ENCODE measurements around the gene TUT4.

TUT4 gene

GRCh38 chr1:52595061-52595460 lies 42.2 kb upstream of the TUT4 start:
- no peaks in the 10 kb centered on the region for H3K36me3 ChIP-seq (replicated peaks; ENCODE audit: low read depth, low read length)
- H3K9ac ChIP-seq (ENCODE audit: low read length) = no peak overlapping the region
- H3K4me3 ChIP-seq (ENCODE audit: low read length) = no peak overlapping the region
- H3K27me3 ChIP-seq (ENCODE audit: low read depth, low read length) = no peaks in the 10 kb centered on the region
- no peaks in the 10 kb centered on the region for H4K20me1 ChIP-seq (ENCODE audit: insufficient read depth, low read length)
- no peak overlapping the region for H3K4me2 ChIP-seq (ENCODE audit: low read length)
- H3K27ac ChIP-seq (ENCODE audit: low read length) = no peak overlapping the region
- no peak for TF ChIP-seq CTCF (IDR thresholded peaks at IDR 0.05; ENCODE audit: low read depth, low read length)
- H2AFZ ChIP-seq (ENCODE audit: low read depth, low read length) = no peak overlapping the region
- no peaks in the 10 kb centered on the region for H3K79me2 ChIP-seq (ENCODE audit: low read length)
- no peaks in the 10 kb centered on the region for H3K9me3 ChIP-seq (ENCODE audit: insufficient read depth, low read length)
- H3K4me1 ChIP-seq (ENCODE audit: low read length) = peaks cover 28% of the 10 kb centered on the region

- no peaks in the 10 kb centered on the region for H4K20me1 ChIP-seq (ENCODE audit: insufficient read depth, low read length)
- H3K36me3 ChIP-seq (replicated peaks; ENCODE audit: low read depth, low read length) = no peaks in the 10 kb centered on the region
- H3K79me2 ChIP-seq (ENCODE audit: low read length) = no peaks in the 10 kb centered on the region
- H3K27ac ChIP-seq (ENCODE audit: low read length) = peak overlapping the region; percentile 80
- H3K9ac ChIP-seq (ENCODE audit: low read length) = peak overlapping the region; percentile 26; the same call in 1 of the 2 replicates
- peaks cover 39% of the 10 kb centered on the region for H3K4me1 ChIP-seq (ENCODE audit: low read length)
- H3K4me3 ChIP-seq (ENCODE audit: low read length) = peak overlapping the region; percentile 16
- no peaks in the 10 kb centered on the region for H3K27me3 ChIP-seq (ENCODE audit: low read depth, low read length)
- no peak for TF ChIP-seq EZH2phosphoT487 (IDR thresholded peaks at IDR 0.05; ENCODE audit: low read depth)
- H3K9me3 ChIP-seq (ENCODE audit: insufficient read depth, low read length) = no peaks in the 10 kb centered on the region
- peak overlapping the region; percentile 69 for H3K4me2 ChIP-seq (ENCODE audit: low read length)
- H2AFZ ChIP-seq (ENCODE audit: low read depth, low read length) = no peak overlapping the region
Observed at GRCh38 chr1:52593495-52593894, 40.6 kb upstream of the TUT4 start.

- no peaks in the 10 kb centered on the region for H3K27me3 ChIP-seq (ENCODE audit: low read depth, low read length)
- no peaks in the 10 kb centered on the region for H3K36me3 ChIP-seq (replicated peaks; ENCODE audit: low read depth, low read length)
- H3K9ac ChIP-seq (ENCODE audit: low read length) = peak overlapping the region; percentile 26
- peak overlapping the region; percentile 80 for H3K27ac ChIP-seq (ENCODE audit: low read length)
- H4K20me1 ChIP-seq (ENCODE audit: insufficient read depth, low read length) = no peaks in the 10 kb centered on the region
- peaks cover 45% of the 10 kb centered on the region for H3K4me1 ChIP-seq (ENCODE audit: low read length)
- TF ChIP-seq EZH2phosphoT487 (IDR thresholded peaks at IDR 0.05; ENCODE audit: low read depth) = no peak
- no peak for TF ChIP-seq CTCF (IDR thresholded peaks at IDR 0.05; ENCODE audit: low read depth, low read length)
- H3K4me2 ChIP-seq (ENCODE audit: low read length) = peak overlapping the region; percentile 69
- H3K4me3 ChIP-seq (ENCODE audit: low read length) = peak overlapping the region; percentile 16
- H3K9me3 ChIP-seq (ENCODE audit: insufficient read depth, low read length) = no peaks in the 10 kb centered on the region
- H3K79me2 ChIP-seq (ENCODE audit: low read length) = no peaks in the 10 kb centered on the region
- peak overlapping the region; percentile 61 for H2AFZ ChIP-seq (ENCODE audit: low read depth, low read length)
Observed at GRCh38 chr1:52592637-52593323, 39.9 kb upstream of the TUT4 start.

- Histone ChIP-seq H3K4me1 (ENCODE audit: low read length) (peaks cover 45% of the 10 kb centered on the region), H3K79me2 (ENCODE audit: low read length) (no peaks in the 10 kb centered on the region), H3K4me2 (ENCODE audit: low read length) (no peak overlapping the region), H3K4me3 (ENCODE audit: low read length) (no peak overlapping the region), H3K9ac (ENCODE audit: low read length) (no peak overlapping the region), H3K27ac (ENCODE audit: low read length) (no peak overlapping the region), H2AFZ (ENCODE audit: low read depth, low read length) (no peak overlapping the region), H4K20me1 (ENCODE audit: insufficient read depth, low read length) (no peaks in the 10 kb centered on the region), H3K9me3 (ENCODE audit: insufficient read depth, low read length) (no peaks in the 10 kb centered on the region), H3K36me3 (replicated peaks; ENCODE audit: low read depth, low read length) (no peaks in the 10 kb centered on the region), H3K27me3 (ENCODE audit: low read depth, low read length) (no peaks in the 10 kb centered on the region)
- TF ChIP-seq CTCF (IDR thresholded peaks at IDR 0.05; ENCODE audit: low read depth, low read length) (no peak), EZH2phosphoT487 (IDR thresholded peaks at IDR 0.05; ENCODE audit: low read depth) (no peak)
Observed at GRCh38 chr1:52590266-52590665, 37.4 kb upstream of the TUT4 start.

Measured in OCI-LY3 (cell line).